OCI-LY1 (cell line): ENCODE results near the gene MAX.
A peak's percentile ranks its signal among the peaks of the same experiment; 100 is the strongest.

Experiments
- H2AFZ ChIP-seq: fragments of 200-600 bp; sonication (generic), shearing (Covaris generic); 2 replicates; pipeline ENCODE4 v1.6.0; 2014; ENCODE audit warnings: antibody characterized with exemption, mild to moderate bottlenecking, low read length
- H3F3A ChIP-seq: fragments of 200-600 bp; sonication (generic), shearing (Covaris generic); 2 replicates; pipeline ENCODE4 v1.6.0; 2014; ENCODE audit warnings: mild to moderate bottlenecking, antibody characterized with exemption, low read length, moderate library complexity; ENCODE audit not compliant: insufficient read depth
- H3K27ac ChIP-seq: fragments of 200-600 bp; sonication (generic); 2 replicates; pipeline ENCODE4 v1.5.1; 2014; ENCODE audit warnings: low read length, mixed run types, mild to moderate bottlenecking, low read depth; ENCODE audit not compliant: poor library complexity, severe bottlenecking
- H3K27me3 ChIP-seq: fragments of 200-600 bp; sonication (generic); 2 replicates; pipeline ENCODE4 v1.6.0; 2014; ENCODE audit warnings: antibody characterized with exemption, mild to moderate bottlenecking, low read length, moderate library complexity; ENCODE audit not compliant: insufficient read depth
- H3K36me3 ChIP-seq: fragments of 200-600 bp; sonication (generic); 2 replicates; pipeline ENCODE4 v1.6.1; 2014; ENCODE audit warnings: mild to moderate bottlenecking, antibody characterized with exemption, low read length, moderate library complexity, mixed read lengths; ENCODE audit not compliant: insufficient read depth
- H3K4me1 ChIP-seq: fragments of 200-600 bp; sonication (generic); 2 replicates; pipeline ENCODE4 v1.5.1; 2014; ENCODE audit warnings: mild to moderate bottlenecking, low read length, moderate library complexity; ENCODE audit not compliant: insufficient read depth, severe bottlenecking
- H3K4me2 ChIP-seq: fragments of 200-600 bp; sonication (generic), shearing (Covaris generic); 2 replicates; pipeline ENCODE4 v1.6.1; 2014; ENCODE audit warnings: low read length
- H3K4me3 ChIP-seq: fragments of 200-600 bp; sonication (generic); 2 replicates; pipeline ENCODE4 v1.5.1; 2014; ENCODE audit warnings: low read length, low read depth, mild to moderate bottlenecking, mixed read lengths; ENCODE audit not compliant: poor library complexity, severe bottlenecking
- H3K79me2 ChIP-seq: fragments of 200-600 bp; shearing (Covaris generic); 2 replicates; pipeline ENCODE4 v1.6.1; 2016; ENCODE audit warnings: mixed run types, low read length, mixed read lengths; ENCODE audit not compliant: insufficient read depth
- H3K9ac ChIP-seq: fragments of 200-600 bp; sonication (generic), shearing (Covaris generic); 2 replicates; pipeline ENCODE4 v1.6.1; 2014; ENCODE audit warnings: mild to moderate bottlenecking, low read length, mixed read lengths
- H3K9me2 ChIP-seq: fragments of 200-600 bp; sonication (generic), shearing (Covaris generic); 2 replicates; pipeline ENCODE4 v1.6.1; 2014; ENCODE audit warnings: low read depth, mild to moderate bottlenecking, low read length, mixed read lengths
- H3K9me3 ChIP-seq: fragments of 200-600 bp; shearing (Covaris generic); 2 replicates; pipeline ENCODE4 v1.6.1; 2014; ENCODE audit warnings: low read length, mixed read lengths
- H4K20me1 ChIP-seq: fragments of 200-600 bp; sonication (generic), shearing (Covaris generic); 2 replicates; pipeline ENCODE4 v1.6.0; 2016; ENCODE audit warnings: mild to moderate bottlenecking, low read length; ENCODE audit not compliant: insufficient read depth
- CTCF ChIP-seq: fragments of 200-600 bp; sonication (generic), shearing (Covaris generic); IDR thresholded peaks from 2 replicates; pipeline ENCODE4 v1.5.1; 2017; ENCODE audit warnings: mild to moderate bottlenecking, antibody characterized with exemption, low read length, moderate library complexity, mixed read lengths
- EZH2 ChIP-seq: fragments of 200-600 bp; sonication (generic), shearing (Covaris generic); IDR thresholded peaks from 2 replicates; pipeline ENCODE4 v1.8.0; 2017; ENCODE audit warnings: borderline replicate concordance, mixed run types, mild to moderate bottlenecking, antibody characterized with exemption, low read length, moderate library complexity, mixed read lengths

The MAX gene

DNA sequence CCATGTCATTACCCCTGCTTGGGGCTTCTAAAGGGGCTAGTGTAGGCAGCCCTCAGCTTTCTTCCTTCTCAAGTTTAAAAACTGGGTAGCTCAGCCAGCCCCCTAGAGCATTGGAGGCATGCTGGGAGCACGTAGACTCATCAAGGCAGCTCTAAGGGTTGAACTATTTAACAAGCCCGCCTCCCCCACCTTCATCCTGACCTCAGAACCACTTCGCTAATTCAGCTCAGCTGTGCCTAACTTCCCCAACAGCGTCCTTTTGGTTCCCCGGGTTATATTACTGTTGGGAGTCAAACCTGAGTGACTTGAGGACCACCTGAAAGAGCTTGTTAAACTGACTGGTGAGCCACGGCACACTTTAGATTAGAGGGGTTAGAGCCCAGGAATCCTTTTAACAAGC is 30.1 kb downstream of the MAX start:
- H3F3A ChIP-seq: no peaks in the 10 kb centered on the region
- no peak overlapping the region for H3K4me2 ChIP-seq
- no peak overlapping the region for H3K9ac ChIP-seq
- no peaks in the 10 kb centered on the region for H3K9me3 ChIP-seq
- peaks cover 29% of the 10 kb centered on the region for H3K4me1 ChIP-seq
- H3K79me2 ChIP-seq: no peaks in the 10 kb centered on the region
- H3K27ac ChIP-seq: peak overlapping the region; percentile 19
- TF ChIP-seq CTCF (no peak), EZH2 (no peak)
- no peak overlapping the region for H2AFZ ChIP-seq
- peaks cover 35% of the 10 kb centered on the region for H3K36me3 ChIP-seq
- H3K9me2 ChIP-seq: no peaks in the 10 kb centered on the region
- H4K20me1 ChIP-seq: no peaks in the 10 kb centered on the region
- H3K27me3 ChIP-seq: no peaks in the 10 kb centered on the region
- no peak overlapping the region for H3K4me3 ChIP-seq

DNA sequence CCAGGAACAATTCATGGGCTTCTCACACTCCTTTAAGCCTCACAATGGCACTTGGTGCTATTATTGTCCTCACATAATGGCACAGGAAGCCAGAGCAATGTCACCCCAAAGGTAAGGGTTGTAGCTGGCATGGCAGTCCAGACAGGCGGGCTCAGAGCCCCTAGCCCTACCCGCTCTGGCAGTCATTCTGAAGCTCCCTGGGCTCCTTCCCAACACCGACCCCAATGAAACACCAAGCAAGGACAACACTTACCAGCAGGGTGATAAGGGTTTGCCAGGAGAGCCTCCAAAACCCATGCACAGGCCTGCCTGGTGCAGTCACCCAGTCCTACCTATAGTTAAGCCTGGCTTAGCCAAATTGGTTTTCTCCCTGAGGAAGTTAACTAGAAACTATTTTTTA is 30.8 kb downstream of the MAX start:
- Histone ChIP-seq H3K4me2 (no peak overlapping the region), H3K36me3 (peaks cover 28% of the 10 kb centered on the region), H3K27ac (no peak overlapping the region), H4K20me1 (no peaks in the 10 kb centered on the region), H3K9me3 (no peaks in the 10 kb centered on the region), H3F3A (no peaks in the 10 kb centered on the region), H3K9me2 (no peaks in the 10 kb centered on the region), H3K4me3 (no peak overlapping the region), H2AFZ (no peak overlapping the region), H3K4me1 (peaks cover 29% of the 10 kb centered on the region), H3K79me2 (no peaks in the 10 kb centered on the region), H3K27me3 (no peaks in the 10 kb centered on the region), H3K9ac (no peak overlapping the region)
- no peak for TF ChIP-seq EZH2
- TF ChIP-seq CTCF: no peak

- H3K9me3 ChIP-seq: no peaks in the 10 kb centered on the region
- H3K27ac ChIP-seq: peak overlapping the region; percentile 24
- no peaks in the 10 kb centered on the region for H3K79me2 ChIP-seq
- H3K36me3 ChIP-seq: peaks cover 18% of the 10 kb centered on the region; the same call in 1 of the 2 replicates
- H3K9me2 ChIP-seq: no peaks in the 10 kb centered on the region
- peak overlapping the region; percentile 53 for H3K4me2 ChIP-seq
- TF ChIP-seq EZH2: no peak
- no peak for TF ChIP-seq CTCF
- H3F3A ChIP-seq: no peaks in the 10 kb centered on the region
- H3K27me3 ChIP-seq: no peaks in the 10 kb centered on the region
- peaks cover 29% of the 10 kb centered on the region for H3K4me1 ChIP-seq
- no peak overlapping the region for H2AFZ ChIP-seq
- H4K20me1 ChIP-seq: no peaks in the 10 kb centered on the region
- H3K9ac ChIP-seq: no peak overlapping the region; the same call in 1 of the 2 replicates
- no peak overlapping the region for H3K4me3 ChIP-seq
These were observed 31.8 kb downstream of the MAX start for GRCh38 chr14:65070471-65070976.
